ENCODE measurements around the gene RIMBP2.

The RIMBP2 gene

GRCh38 chr12:130707571-130707891, 8.6 kb downstream of the RIMBP2 start:
- no peaks in the 10 kb centered on the region for H3K27me3 ChIP-seq (ENCODE audit: control insufficient read depth in 2 of 2, insufficient read depth in 2 of 2, low read length in 2 of 2)
- no peak overlapping the region for H3K27ac ChIP-seq (ENCODE audit: low read depth in 2 of 2, low read length in 2 of 2)
- H3K4me1 ChIP-seq (ENCODE audit: control insufficient read depth in 2 of 2, insufficient read depth in 2 of 2, low read length in 2 of 2), result no peaks in the 10 kb centered on the region
- no peak overlapping the region for H3K4me3 ChIP-seq (ENCODE audit: low read length in 2 of 2)
- no peaks in the 10 kb centered on the region for H3K36me3 ChIP-seq (ENCODE audit: control insufficient read depth in 2 of 2, insufficient read depth in 2 of 2, low read length in 2 of 2)
- no peak overlapping the region for H3K9ac ChIP-seq (ENCODE audit: low read depth in 1 of 2, low read length in 2 of 2)
- no peaks in the 10 kb centered on the region for H3K9me3 ChIP-seq (ENCODE audit: control insufficient read depth in 2 of 2, low read length in 2 of 2)

- Histone ChIP-seq H3K27ac (ENCODE audit: low read depth in 2 of 2, low read length in 2 of 2) (no peak overlapping the region), H3K36me3 (ENCODE audit: control insufficient read depth in 2 of 2, insufficient read depth in 2 of 2, low read length in 2 of 2) (no peaks in the 10 kb centered on the region), H3K9ac (ENCODE audit: low read depth in 1 of 2, low read length in 2 of 2) (no peak overlapping the region), H3K27me3 (ENCODE audit: control insufficient read depth in 2 of 2, insufficient read depth in 2 of 2, low read length in 2 of 2) (no peaks in the 10 kb centered on the region), H3K4me1 (ENCODE audit: control insufficient read depth in 2 of 2, insufficient read depth in 2 of 2, low read length in 2 of 2) (no peaks in the 10 kb centered on the region), H3K9me3 (ENCODE audit: control insufficient read depth in 2 of 2, low read length in 2 of 2) (no peaks in the 10 kb centered on the region), H3K4me3 (ENCODE audit: low read length in 2 of 2) (no peak overlapping the region)
Observed at GRCh38 chr12:130706885-130707570, 9.1 kb downstream of the RIMBP2 start.

- no peaks in the 10 kb centered on the region for H3K27me3 ChIP-seq (ENCODE audit: control insufficient read depth in 2 of 2, insufficient read depth in 2 of 2, low read length in 2 of 2)
- no peaks in the 10 kb centered on the region for H3K9me3 ChIP-seq (ENCODE audit: control insufficient read depth in 2 of 2, low read length in 2 of 2)
- H3K4me3 ChIP-seq (ENCODE audit: low read length in 2 of 2), result no peak overlapping the region
- H3K27ac ChIP-seq (ENCODE audit: low read depth in 2 of 2, low read length in 2 of 2), result no peak overlapping the region
- no peaks in the 10 kb centered on the region for H3K4me1 ChIP-seq (ENCODE audit: control insufficient read depth in 2 of 2, insufficient read depth in 2 of 2, low read length in 2 of 2)
- H3K9ac ChIP-seq (ENCODE audit: low read depth in 1 of 2, low read length in 2 of 2), result no peak overlapping the region
- H3K36me3 ChIP-seq (ENCODE audit: control insufficient read depth in 2 of 2, insufficient read depth in 2 of 2, low read length in 2 of 2), result no peaks in the 10 kb centered on the region
Observed at GRCh38 chr12:130706311-130706710, 9.8 kb downstream of the RIMBP2 start.

- Histone ChIP-seq H3K27me3 (ENCODE audit: control insufficient read depth in 2 of 2, insufficient read depth in 2 of 2, low read length in 2 of 2) (no peaks in the 10 kb centered on the region), H3K9ac (ENCODE audit: low read depth in 1 of 2, low read length in 2 of 2) (no peak overlapping the region)
Observed at GRCh38 chr12:130705178-130705822, 10.8 kb downstream of the RIMBP2 start.

GRCh38 chr12:130704606-130705005, 11.5 kb downstream of the RIMBP2 start:
- Histone ChIP-seq H3K27ac (ENCODE audit: low read depth in 2 of 2, low read length in 2 of 2) (no peak overlapping the region), H3K9ac (ENCODE audit: low read depth in 1 of 2, low read length in 2 of 2) (no peak overlapping the region), H3K4me1 (ENCODE audit: control insufficient read depth in 2 of 2, insufficient read depth in 2 of 2, low read length in 2 of 2) (no peaks in the 10 kb centered on the region), H3K4me3 (ENCODE audit: low read length in 2 of 2) (no peak overlapping the region), H3K36me3 (ENCODE audit: control insufficient read depth in 2 of 2, insufficient read depth in 2 of 2, low read length in 2 of 2) (no peaks in the 10 kb centered on the region), H3K9me3 (ENCODE audit: control insufficient read depth in 2 of 2, low read length in 2 of 2) (no peaks in the 10 kb centered on the region), H3K27me3 (ENCODE audit: control insufficient read depth in 2 of 2, insufficient read depth in 2 of 2, low read length in 2 of 2) (no peaks in the 10 kb centered on the region)

More at GRCh38 chr12:130705178-130705822, 10.8 kb downstream of the RIMBP2 start:
- no peaks in the 10 kb centered on the region for H3K36me3 ChIP-seq (ENCODE audit: control insufficient read depth in 2 of 2, insufficient read depth in 2 of 2, low read length in 2 of 2)
- no peaks in the 10 kb centered on the region for H3K4me1 ChIP-seq (ENCODE audit: control insufficient read depth in 2 of 2, insufficient read depth in 2 of 2, low read length in 2 of 2)
- no peak overlapping the region for H3K4me3 ChIP-seq (ENCODE audit: low read length in 2 of 2)
- no peak overlapping the region for H3K27ac ChIP-seq (ENCODE audit: low read depth in 2 of 2, low read length in 2 of 2)
- no peaks in the 10 kb centered on the region for H3K9me3 ChIP-seq (ENCODE audit: control insufficient read depth in 2 of 2, low read length in 2 of 2)

GRCh38 chr12:130703733-130704375, 12.2 kb downstream of the RIMBP2 start:
- no peaks in the 10 kb centered on the region for H3K27me3 ChIP-seq (ENCODE audit: control insufficient read depth in 2 of 2, insufficient read depth in 2 of 2, low read length in 2 of 2)
- no peaks in the 10 kb centered on the region for H3K9me3 ChIP-seq (ENCODE audit: control insufficient read depth in 2 of 2, low read length in 2 of 2)
- no peak overlapping the region for H3K9ac ChIP-seq (ENCODE audit: low read depth in 1 of 2, low read length in 2 of 2)
- no peak overlapping the region for H3K27ac ChIP-seq (ENCODE audit: low read depth in 2 of 2, low read length in 2 of 2)
- no peaks in the 10 kb centered on the region for H3K36me3 ChIP-seq (ENCODE audit: control insufficient read depth in 2 of 2, insufficient read depth in 2 of 2, low read length in 2 of 2)
- no peaks in the 10 kb centered on the region for H3K4me1 ChIP-seq (ENCODE audit: control insufficient read depth in 2 of 2, insufficient read depth in 2 of 2, low read length in 2 of 2)
- no peak overlapping the region for H3K4me3 ChIP-seq (ENCODE audit: low read length in 2 of 2)

- Histone ChIP-seq H3K4me3 (ENCODE audit: low read length in 2 of 2) (no peak overlapping the region), H3K9me3 (ENCODE audit: control insufficient read depth in 2 of 2, low read length in 2 of 2) (no peaks in the 10 kb centered on the region), H3K36me3 (ENCODE audit: control insufficient read depth in 2 of 2, insufficient read depth in 2 of 2, low read length in 2 of 2) (no peaks in the 10 kb centered on the region), H3K27ac (ENCODE audit: low read depth in 2 of 2, low read length in 2 of 2) (no peak overlapping the region), H3K27me3 (ENCODE audit: control insufficient read depth in 2 of 2, insufficient read depth in 2 of 2, low read length in 2 of 2) (no peaks in the 10 kb centered on the region), H3K4me1 (ENCODE audit: control insufficient read depth in 2 of 2, insufficient read depth in 2 of 2, low read length in 2 of 2) (no peaks in the 10 kb centered on the region), H3K9ac (ENCODE audit: low read depth in 1 of 2, low read length in 2 of 2) (no peak overlapping the region)
Observed at GRCh38 chr12:130702966-130703732, 12.9 kb downstream of the RIMBP2 start.

- Histone ChIP-seq H3K9me3 (ENCODE audit: control insufficient read depth in 2 of 2, low read length in 2 of 2) (no peaks in the 10 kb centered on the region), H3K27ac (ENCODE audit: low read depth in 2 of 2, low read length in 2 of 2) (no peak overlapping the region), H3K4me3 (ENCODE audit: low read length in 2 of 2) (no peak overlapping the region), H3K27me3 (ENCODE audit: control insufficient read depth in 2 of 2, insufficient read depth in 2 of 2, low read length in 2 of 2) (no peaks in the 10 kb centered on the region), H3K4me1 (ENCODE audit: control insufficient read depth in 2 of 2, insufficient read depth in 2 of 2, low read length in 2 of 2) (no peaks in the 10 kb centered on the region), H3K36me3 (ENCODE audit: control insufficient read depth in 2 of 2, insufficient read depth in 2 of 2, low read length in 2 of 2) (no peaks in the 10 kb centered on the region), H3K9ac (ENCODE audit: low read depth in 1 of 2, low read length in 2 of 2) (no peak overlapping the region)
Observed at GRCh38 chr12:130701402-130701744, 14.7 kb downstream of the RIMBP2 start.

- Histone ChIP-seq H3K9ac (ENCODE audit: low read depth in 1 of 2, low read length in 2 of 2) (no peak overlapping the region), H3K4me1 (ENCODE audit: control insufficient read depth in 2 of 2, insufficient read depth in 2 of 2, low read length in 2 of 2) (no peaks in the 10 kb centered on the region), H3K27ac (ENCODE audit: low read depth in 2 of 2, low read length in 2 of 2) (no peak overlapping the region), H3K36me3 (ENCODE audit: control insufficient read depth in 2 of 2, insufficient read depth in 2 of 2, low read length in 2 of 2) (no peaks in the 10 kb centered on the region), H3K9me3 (ENCODE audit: control insufficient read depth in 2 of 2, low read length in 2 of 2) (no peaks in the 10 kb centered on the region), H3K4me3 (ENCODE audit: low read length in 2 of 2) (no peak overlapping the region), H3K27me3 (ENCODE audit: control insufficient read depth in 2 of 2, insufficient read depth in 2 of 2, low read length in 2 of 2) (no peaks in the 10 kb centered on the region)
Observed at GRCh38 chr12:130700492-130701401, 15.4 kb downstream of the RIMBP2 start.
